Measurements from ENCODE around the gene UCKL1.

- TF ChIP-seq CTCF (IDR thresholded peaks at IDR 0.05) (no peak), POLR2A (IDR thresholded peaks at IDR 0.05) (no peak)
Observed at GRCh38 chr20:63894358-63895201, 61.6 kb downstream of the UCKL1 start, which contains the start of gene DNAJC5.
